Measurements from ENCODE around the gene USP3. TPM values are rescaled to one million over a fixed set of nuclear protein-coding genes. Genes with fewer than 3 reads are reported as not detected.
"Not testable (repeated sequence)": the region's sequence is repeated elsewhere in the genome, so short reads cannot be mapped to it uniquely, and the experiment has no call there.

Gene USP3
- total RNA-seq, 1 donor = 24.8 TPM

GRCh38 chr15:63509955-63510940, 5.9 kb downstream of the USP3 start:
- no peak for DNase-seq (ENCODE audit: low read depth in 2 of 3, low spot score in 2 of 3)

- no peak for DNase-seq (ENCODE audit: low read depth in 2 of 3, low spot score in 2 of 3)
Observed at GRCh38 chr15:63512148-63512547, 7.8 kb downstream of the USP3 start.

GRCh38 chr15:63513271-63513670, 8.9 kb downstream of the USP3 start:
- no peak for DNase-seq (ENCODE audit: low read depth in 2 of 3, low spot score in 2 of 3)

- DNase-seq (ENCODE audit: low read depth in 2 of 3, low spot score in 2 of 3) = no peak
Observed at GRCh38 chr15:63513728-63514127, 9.3 kb downstream of the USP3 start.

GRCh38 chr15:63514531-63514943, 10.1 kb downstream of the USP3 start:
- DNase-seq (ENCODE audit: low read depth in 2 of 3, low spot score in 2 of 3) = peak in 1 of 3 donors; percentile 38

- no peak for DNase-seq (ENCODE audit: low read depth in 2 of 3, low spot score in 2 of 3)
Observed at GRCh38 chr15:63517202-63517601, 12.8 kb downstream of the USP3 start.

- no peak for DNase-seq (ENCODE audit: low read depth in 2 of 3, low spot score in 2 of 3)
Observed at GRCh38 chr15:63517628-63518027, 13.2 kb downstream of the USP3 start.

GRCh38 chr15:63519041-63519440, 14.6 kb downstream of the USP3 start:
- no peak for DNase-seq (ENCODE audit: low read depth in 2 of 3, low spot score in 2 of 3)

GRCh38 chr15:63519548-63520178, 15.3 kb downstream of the USP3 start:
- no peak for DNase-seq (ENCODE audit: low read depth in 2 of 3, low spot score in 2 of 3)

- not testable (repeated sequence) for DNase-seq (ENCODE audit: low read depth in 2 of 3, low spot score in 2 of 3)
Observed at GRCh38 chr15:63520462-63520861, 16.1 kb downstream of the USP3 start.

GRCh38 chr15:63522225-63522578, 17.8 kb downstream of the USP3 start:
- no peak for DNase-seq (ENCODE audit: low read depth in 2 of 3, low spot score in 2 of 3)

- DNase-seq (ENCODE audit: low read depth in 2 of 3, low spot score in 2 of 3) = no peak
Observed at GRCh38 chr15:63523306-63523990, 19.1 kb downstream of the USP3 start.

- no peak for DNase-seq (ENCODE audit: low read depth in 2 of 3, low spot score in 2 of 3)
Observed at GRCh38 chr15:63524316-63525015, 20.1 kb downstream of the USP3 start.

- DNase-seq (ENCODE audit: low read depth in 2 of 3, low spot score in 2 of 3) = no peak
Observed at GRCh38 chr15:63526401-63526800, 22.0 kb downstream of the USP3 start.

GRCh38 chr15:63528138-63528659, 23.8 kb downstream of the USP3 start:
- DNase-seq (ENCODE audit: low read depth in 2 of 3, low spot score in 2 of 3) = no peak

GRCh38 chr15:63530235-63530634, 25.8 kb downstream of the USP3 start:
- DNase-seq (ENCODE audit: low read depth in 2 of 3, low spot score in 2 of 3) = no peak

GRCh38 chr15:63530752-63531299, 26.4 kb downstream of the USP3 start:
- no peak for DNase-seq (ENCODE audit: low read depth in 2 of 3, low spot score in 2 of 3)

GRCh38 chr15:63531586-63531985, 27.2 kb downstream of the USP3 start:
- no peak for DNase-seq (ENCODE audit: low read depth in 2 of 3, low spot score in 2 of 3)

- DNase-seq (ENCODE audit: low read depth in 2 of 3, low spot score in 2 of 3) = no peak
Observed at GRCh38 chr15:63532307-63532744, 27.9 kb downstream of the USP3 start.

GRCh38 chr15:63534888-63535287, 30.5 kb downstream of the USP3 start:
- DNase-seq (ENCODE audit: low read depth in 2 of 3, low spot score in 2 of 3) = not testable (repeated sequence)
